Measurements from ENCODE around the gene LOXL3.

LOXL3 gene

DNA sequence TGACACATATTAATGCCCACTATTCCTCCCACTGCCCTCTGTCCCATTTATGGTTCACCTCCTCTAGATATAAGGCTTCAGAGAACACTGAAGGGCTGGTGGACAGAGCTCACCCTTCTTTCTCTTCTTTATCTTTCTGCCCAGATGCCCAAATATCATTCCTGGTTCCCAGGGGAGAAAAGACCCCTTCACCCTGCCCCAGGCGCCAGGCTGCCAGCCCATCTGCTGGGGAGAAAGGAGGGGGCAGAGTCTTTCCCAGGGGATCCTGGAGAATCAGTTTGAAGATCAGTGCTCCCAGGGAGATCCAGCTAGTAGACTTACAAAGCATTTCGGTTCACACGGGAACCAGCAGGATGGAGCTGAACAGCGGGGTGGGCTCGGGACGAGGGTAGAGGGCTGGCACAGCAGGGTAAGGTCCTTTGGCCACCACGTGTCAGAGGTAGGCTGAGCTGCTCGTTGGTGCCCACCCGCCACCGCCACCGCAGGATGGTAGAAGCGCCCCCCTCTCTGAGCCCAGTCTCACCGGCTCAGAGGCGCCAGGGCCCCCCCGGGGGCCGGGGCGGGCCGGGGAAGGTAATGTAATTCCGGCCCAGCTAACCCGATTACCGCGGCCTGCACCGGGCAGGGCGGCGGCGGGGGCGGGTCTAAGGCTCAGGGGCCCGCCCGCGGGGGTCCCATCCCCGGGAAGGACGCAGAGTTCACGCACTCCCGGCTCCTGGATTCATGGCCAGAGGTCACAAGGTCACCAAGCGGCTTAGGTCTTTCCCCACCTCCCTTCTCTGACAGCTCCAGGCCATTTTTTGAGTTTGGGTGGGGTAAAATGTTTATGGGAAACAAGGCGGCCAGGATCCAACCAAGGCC lies 40.8 kb downstream of the LOXL3 start:
- no peak for TF ChIP-seq JUND (IDR thresholded peaks at IDR 0.05; ENCODE audit: low read depth)
- DNase-seq (ENCODE audit: low read depth in 1 of 2, low spot score in 1 of 2) = no peak
- in situ Hi-C loops (cut with HindIII; ENCODE audit: low pct_unique_long_range_greater_than_20kb, low sequenced_read_pairs) = no loop called here

DNA sequence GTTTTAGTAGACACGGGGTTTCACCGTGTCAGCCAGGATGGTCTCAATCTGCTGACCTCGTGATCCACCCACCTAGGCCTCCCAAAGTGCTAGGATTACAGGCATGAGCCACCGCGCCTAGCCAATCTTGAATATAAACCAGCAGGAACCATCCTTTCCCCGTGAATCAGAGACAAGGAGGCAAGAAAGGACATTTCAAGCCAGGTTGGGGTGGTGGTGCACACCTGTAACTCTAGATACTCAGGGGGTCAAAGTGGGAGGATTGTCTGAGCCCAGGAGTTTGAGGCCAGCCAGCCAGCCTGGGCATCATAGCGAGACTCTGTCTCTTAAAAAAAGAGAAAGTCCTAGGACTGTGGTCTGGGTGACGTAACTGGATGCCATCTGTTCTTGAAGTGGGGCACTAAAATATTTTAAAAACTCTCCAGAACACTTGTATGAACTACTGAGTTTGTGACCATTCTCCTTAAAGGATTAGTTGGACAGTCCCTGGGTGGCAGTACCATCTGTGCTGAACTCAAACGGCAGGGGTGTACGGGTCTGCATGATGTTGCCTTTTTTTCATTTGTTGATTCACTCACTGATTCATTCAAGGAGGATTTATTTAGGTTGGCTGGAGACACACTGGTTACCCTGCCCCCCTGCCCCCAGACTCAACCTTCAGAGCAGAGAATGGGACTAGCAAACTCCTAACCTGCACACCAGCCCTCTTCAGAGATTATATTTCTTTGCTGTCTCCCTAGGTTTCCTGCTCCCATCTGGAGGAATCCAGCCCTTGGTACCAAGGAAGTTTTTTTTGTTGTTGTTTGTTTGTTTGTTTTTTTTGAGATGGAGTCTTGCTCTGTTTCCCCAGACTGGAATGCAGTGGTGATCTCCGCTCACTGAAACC lies 42.4 kb downstream of the LOXL3 start:
- in situ Hi-C loops (cut with HindIII; ENCODE audit: low pct_unique_long_range_greater_than_20kb, low sequenced_read_pairs) = no loop called here
- TF ChIP-seq JUND (IDR thresholded peaks at IDR 0.05; ENCODE audit: low read depth) = no peak
- DNase-seq (ENCODE audit: low read depth in 1 of 2, low spot score in 1 of 2) = no peak

DNA sequence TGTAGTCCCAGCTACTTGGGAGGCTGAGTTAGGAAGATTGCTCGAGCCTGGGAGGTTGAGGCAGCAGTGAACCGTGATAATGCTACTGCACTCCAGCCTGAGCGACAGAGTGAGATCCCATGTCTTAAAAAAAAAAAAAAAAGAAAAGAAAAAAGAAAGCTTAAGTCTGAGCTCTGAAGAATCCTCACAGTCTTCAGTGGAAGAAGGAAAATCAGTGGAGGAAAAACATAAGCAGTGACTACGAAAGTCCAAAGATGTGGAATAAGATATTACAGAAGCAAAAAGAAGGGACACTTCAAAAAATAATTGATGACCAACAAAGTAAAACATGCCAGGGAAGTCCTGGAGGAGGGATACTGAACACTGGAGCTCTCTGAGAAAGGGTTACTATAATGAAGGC lies 43.5 kb downstream of the LOXL3 start:
- DNase-seq (ENCODE audit: low read depth in 1 of 2, low spot score in 1 of 2) = no peak
- in situ Hi-C loops (cut with HindIII; ENCODE audit: low pct_unique_long_range_greater_than_20kb, low sequenced_read_pairs) = no loop called here
- TF ChIP-seq JUND (IDR thresholded peaks at IDR 0.05; ENCODE audit: low read depth) = no peak

DNA sequence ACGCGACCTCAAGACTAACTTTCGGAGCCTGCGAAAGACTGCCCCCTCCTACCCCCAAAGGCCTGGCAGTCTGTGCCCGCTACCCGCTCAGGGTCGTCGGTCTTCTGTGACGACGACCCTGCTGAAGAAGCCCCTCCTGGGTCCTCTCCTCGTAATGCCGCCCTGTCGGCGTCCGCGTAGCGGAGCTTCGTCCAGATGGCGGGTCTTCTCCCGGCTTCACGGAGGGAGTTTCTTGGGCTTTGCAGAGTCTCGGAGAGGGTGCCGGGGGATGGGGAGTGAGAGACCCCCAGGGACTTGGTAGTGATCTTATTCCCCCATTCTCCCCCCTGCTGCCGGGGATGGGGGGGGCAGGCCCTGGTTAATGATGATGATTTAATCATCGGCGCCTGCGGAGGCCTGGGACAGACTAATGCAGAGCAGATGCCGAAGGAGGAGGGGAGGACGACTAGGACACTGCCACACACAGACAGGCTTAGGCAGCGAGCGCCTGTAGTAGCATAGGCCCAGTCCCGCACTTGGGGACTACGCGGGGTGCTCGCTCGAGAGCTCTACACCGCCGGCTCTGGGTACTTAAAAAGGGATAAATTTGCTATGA lies 45.7 kb downstream of the LOXL3 start:
- no peak for TF ChIP-seq JUND (IDR thresholded peaks at IDR 0.05; ENCODE audit: low read depth)
- peak; percentile 46 to 54 for DNase-seq (ENCODE audit: low read depth in 1 of 2, low spot score in 1 of 2)
- in situ Hi-C loops (cut with HindIII; ENCODE audit: low pct_unique_long_range_greater_than_20kb, low sequenced_read_pairs) = no loop called here

DNA sequence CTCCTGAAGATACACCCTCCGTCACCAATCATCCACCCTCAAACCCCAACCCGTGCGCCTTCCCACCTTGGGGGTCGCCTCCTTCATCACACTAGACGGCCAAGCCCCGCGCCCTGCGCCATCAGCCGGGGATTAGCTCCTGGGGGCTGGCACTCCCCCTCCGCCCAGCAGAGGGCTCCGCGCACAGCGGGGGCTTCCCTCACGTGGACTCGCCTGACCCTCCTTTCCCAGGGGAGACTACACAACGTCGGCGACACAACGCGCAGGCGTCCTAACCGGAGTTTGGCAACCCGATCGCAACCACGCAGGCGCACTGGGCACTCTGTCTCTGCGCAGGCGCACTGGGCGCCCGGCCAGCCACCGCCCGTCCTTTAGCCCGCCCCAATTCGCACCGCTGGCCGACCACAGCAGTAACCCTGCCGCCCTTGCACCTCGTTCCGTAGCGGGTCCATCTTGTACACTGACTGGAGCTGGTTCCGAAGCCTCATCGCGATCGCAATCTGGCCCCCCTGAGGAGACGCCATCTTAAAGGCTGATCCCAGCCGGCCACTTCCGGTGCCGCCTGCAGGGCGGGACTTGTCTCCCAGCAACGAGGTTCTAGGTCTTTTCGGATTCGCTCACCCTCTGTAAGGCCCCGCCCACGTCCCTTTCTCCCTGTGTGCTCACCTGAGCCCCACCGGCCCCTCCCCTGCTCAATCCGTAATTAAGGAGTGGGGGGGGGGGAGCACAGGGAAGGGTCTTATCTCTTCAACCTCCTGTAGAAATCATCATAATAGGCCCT lies 46.4 kb downstream of the LOXL3 start, which contains the start of gene PCGF1:
Gene PCGF1 (minus strand): TSS at position 551 of the 781 bp plus-strand sequence. CDS start 27 bp downstream, at position 524.
- DNase-seq (ENCODE audit: low read depth in 1 of 2, low spot score in 1 of 2) = peak; percentile 92 to 97
- TF ChIP-seq JUND (IDR thresholded peaks at IDR 0.05; ENCODE audit: low read depth) = no peak
- in situ Hi-C loops (cut with HindIII; ENCODE audit: low pct_unique_long_range_greater_than_20kb, low sequenced_read_pairs) = no loop called here

DNA sequence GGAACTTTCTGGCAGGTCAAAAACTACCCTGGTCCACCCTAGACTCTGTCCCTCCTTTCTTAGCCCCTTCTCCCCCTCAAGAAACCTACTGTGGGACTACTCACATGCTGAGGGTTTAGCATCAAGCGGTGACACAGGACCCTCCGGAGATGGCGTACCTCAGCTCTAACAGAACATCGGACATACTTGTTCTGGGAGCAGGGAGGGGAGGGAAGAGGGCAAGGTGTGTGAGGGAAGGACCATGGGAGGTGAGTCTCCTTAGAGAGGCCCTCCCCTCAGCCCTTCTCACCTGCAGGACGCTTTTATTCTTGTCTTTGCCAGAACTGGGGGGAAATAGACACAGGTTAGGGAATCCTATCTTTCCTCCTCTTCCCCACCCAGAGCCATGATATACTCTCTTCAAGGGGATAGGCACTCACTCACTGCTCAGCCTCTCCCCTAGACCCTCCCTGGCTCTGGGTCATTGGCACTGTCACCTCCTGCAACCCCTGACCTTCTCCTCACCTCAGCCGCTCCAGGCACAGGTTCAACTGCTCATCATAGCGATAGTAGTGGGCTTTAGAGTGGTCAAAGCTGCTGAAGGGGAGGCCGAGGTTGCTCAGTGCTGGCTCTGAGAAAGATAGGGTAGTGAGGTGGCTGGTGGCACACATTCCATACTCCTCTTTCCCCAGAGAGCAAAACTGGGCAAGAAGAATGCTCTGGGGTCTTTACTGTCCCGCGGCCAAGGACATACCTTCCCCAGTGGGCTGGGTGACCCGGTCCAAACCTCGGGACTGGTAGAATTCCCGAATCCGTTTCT lies 48.1 kb downstream of the LOXL3 start:
- in situ Hi-C loops (cut with HindIII; ENCODE audit: low pct_unique_long_range_greater_than_20kb, low sequenced_read_pairs) = no loop called here
- TF ChIP-seq JUND (IDR thresholded peaks at IDR 0.05; ENCODE audit: low read depth) = no peak
- DNase-seq (ENCODE audit: low read depth in 1 of 2, low spot score in 1 of 2) = no peak

DNA sequence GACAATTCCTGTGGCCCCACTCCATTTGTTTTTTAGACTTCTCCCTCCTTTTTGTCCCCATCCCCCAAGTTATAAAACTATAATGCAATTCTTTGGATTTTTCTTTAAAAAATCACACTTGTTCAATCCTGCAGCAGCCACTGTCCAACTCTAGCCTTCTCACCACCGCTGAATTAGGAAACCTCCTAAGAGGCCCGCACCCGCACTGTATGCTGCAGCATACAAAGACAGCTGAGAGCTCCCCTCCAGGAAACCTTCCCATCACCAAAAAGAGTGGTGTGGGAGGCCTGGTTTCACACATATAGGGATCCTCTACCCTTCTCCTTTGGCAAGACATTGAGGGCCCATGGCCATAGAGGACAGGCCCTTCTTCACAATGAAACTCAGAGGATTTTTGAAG lies 49.2 kb downstream of the LOXL3 start:
- in situ Hi-C loops (cut with HindIII; ENCODE audit: low pct_unique_long_range_greater_than_20kb, low sequenced_read_pairs) = no loop called here
- no peak for DNase-seq (ENCODE audit: low read depth in 1 of 2, low spot score in 1 of 2)

DNA sequence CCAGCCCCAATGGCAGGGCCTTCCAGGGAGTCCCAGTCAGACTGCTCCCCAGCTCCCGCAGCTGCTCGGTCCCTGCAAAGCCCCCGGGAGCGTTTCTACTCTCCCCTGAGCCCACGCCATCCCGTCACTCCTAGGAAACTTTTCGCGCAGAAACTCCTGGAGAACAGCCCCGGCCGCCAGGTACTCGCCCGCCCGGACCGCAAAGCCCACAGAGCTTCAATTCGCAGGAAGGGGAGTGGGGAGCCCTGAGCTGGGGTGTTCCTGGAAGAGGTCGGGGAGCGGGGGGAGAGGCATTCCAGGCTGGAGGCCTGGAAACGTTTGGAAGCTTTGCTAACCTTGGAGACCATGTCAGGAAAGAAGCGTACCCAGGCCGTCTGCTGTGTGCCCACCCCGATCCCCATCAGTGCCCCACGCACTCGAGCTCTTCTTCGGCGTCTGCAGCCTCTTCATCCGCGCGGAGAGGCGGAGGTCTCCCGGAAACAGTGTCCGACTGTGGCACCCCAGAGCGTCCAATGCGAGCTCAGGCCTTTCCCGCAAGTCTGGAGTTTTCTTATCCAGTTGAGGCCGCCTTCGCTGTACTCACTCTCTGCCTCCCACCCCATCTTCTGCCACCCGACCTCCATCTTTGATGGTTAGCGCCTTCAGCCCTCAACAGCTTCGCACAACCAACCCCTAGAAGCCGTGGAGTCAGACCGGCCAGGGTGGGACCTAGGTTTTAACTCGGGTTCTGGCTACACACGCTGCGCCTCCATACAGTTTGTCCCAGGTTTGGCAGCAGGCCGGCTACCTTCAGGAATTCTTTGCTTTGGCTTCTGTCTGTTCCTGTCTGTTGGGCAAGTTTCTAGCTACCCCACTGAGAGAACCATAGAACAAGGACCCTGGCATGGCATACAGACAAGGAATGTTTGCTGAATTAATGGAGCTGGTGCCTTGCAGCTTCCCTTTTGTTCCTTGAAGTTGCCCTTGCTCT lies 50.0 kb downstream of the LOXL3 start:
- in situ Hi-C loops (cut with HindIII; ENCODE audit: low pct_unique_long_range_greater_than_20kb, low sequenced_read_pairs) = no loop called here
- no peak for TF ChIP-seq JUND (IDR thresholded peaks at IDR 0.05; ENCODE audit: low read depth)
- DNase-seq (ENCODE audit: low read depth in 1 of 2, low spot score in 1 of 2) = no peak

More for the DNA sequence above, 49.2 kb downstream of the LOXL3 start:
- TF ChIP-seq JUND (IDR thresholded peaks at IDR 0.05; ENCODE audit: low read depth) = no peak

DNA sequence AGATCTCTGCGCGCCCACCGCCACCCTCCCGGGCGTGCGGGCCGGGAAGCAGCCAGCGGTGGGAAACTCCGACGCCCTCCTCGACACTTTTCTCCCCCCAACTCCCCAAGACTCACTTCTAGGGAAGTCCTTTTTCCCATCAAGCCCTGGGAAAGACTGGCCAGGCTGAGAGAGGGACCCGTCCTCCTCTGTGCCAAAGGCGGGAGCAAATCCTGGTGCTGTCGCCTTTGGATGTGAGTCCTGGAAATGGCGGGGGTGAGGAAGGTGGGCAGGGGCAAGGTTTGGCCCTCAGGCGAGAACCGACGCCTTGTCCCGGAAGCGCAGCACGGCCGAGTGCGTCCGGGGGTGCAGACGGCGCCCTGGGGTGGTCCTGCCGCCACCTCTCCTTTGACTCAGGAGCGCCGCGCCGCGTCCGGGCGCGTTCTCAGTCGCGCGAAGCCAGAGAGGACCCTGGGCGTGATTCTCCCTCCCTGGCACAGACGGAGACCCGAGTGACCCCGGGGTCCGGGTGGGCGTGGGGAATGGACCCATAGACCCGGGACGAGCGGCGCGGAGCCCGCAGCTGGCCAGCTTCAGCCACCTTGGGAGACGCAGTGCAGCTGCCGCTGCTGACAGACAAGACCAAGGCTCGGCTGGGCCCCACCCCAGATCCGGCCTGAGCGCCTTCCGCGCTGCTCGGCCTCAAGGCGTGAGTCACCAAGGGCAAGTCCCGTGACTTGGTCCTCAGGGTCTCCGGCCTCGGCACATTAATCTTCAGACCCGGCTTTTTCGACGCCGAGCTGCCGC lies 50.8 kb downstream of the LOXL3 start:
- DNase-seq (ENCODE audit: low read depth in 1 of 2, low spot score in 1 of 2) = no peak
- no peak for TF ChIP-seq JUND (IDR thresholded peaks at IDR 0.05; ENCODE audit: low read depth)
- in situ Hi-C loops (cut with HindIII; ENCODE audit: low pct_unique_long_range_greater_than_20kb, low sequenced_read_pairs) = no loop called here

All from T47D (cell line).